Left renal pelvis (tissue), 4 donors: ENCODE measurements around the gene SLC15A4. TPM values are rescaled to one million over a fixed set of nuclear protein-coding genes. Genes with fewer than 3 reads are reported as not detected.

Experiments used
- DNase-seq, 4 donors: peaks; one replicate each; pipeline ENCODE4 v3.0.0-alpha.2; 2013; ENCODE audit warnings: low read depth in 4 of 4, low spot score in 3 of 4
- polyA plus RNA-seq, 4 donors: library from polyadenylated mRNA; unstranded; fragments of 120-200 nt; gene quantifications; one replicate each; pipeline ENCODE4 v1.2.1, GENCODE V29; 2013; ENCODE audit not compliant: insufficient read length in 4 of 4

Gene SLC15A4
- polyA plus RNA-seq, 4 donors, result 25.0 to 31.8 (median 29.7) TPM

DNA sequence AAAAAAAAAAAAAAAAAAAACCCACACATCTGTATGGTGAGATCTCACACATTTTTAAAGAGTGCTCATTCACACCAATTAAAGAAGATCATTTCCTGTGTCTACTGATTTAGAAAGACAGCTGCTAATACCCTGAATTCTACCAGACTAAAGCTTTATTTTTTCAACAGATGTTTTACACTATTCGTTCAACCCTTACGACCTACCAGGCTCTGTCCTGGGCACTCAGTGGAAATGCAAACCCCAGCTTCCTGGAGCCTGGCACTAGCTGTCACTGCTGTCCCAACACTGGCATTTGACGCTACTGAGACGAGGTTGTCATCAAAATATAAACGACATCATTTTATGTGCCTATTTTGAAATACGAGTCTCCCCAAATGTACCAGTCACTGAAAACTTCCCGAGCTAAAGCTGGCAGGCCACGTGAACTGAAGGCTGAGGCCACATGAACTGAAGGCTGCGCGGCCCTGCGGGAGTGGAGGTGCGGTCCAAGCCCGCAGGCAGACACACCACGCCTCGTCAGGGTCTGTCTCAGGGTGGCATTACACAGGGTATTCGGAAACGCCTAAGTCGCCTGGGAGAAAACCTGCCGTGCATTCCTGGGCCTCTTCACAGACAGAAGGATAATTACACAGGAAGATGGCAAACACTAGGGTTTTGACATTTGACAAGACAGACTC, 27.2 kb downstream of the SLC15A4 start:
- DNase-seq, result no peak

- DNase-seq, result no peak
Observed at GRCh38 chr12:128795530-128796361, 28.0 kb downstream of the SLC15A4 start.

DNA sequence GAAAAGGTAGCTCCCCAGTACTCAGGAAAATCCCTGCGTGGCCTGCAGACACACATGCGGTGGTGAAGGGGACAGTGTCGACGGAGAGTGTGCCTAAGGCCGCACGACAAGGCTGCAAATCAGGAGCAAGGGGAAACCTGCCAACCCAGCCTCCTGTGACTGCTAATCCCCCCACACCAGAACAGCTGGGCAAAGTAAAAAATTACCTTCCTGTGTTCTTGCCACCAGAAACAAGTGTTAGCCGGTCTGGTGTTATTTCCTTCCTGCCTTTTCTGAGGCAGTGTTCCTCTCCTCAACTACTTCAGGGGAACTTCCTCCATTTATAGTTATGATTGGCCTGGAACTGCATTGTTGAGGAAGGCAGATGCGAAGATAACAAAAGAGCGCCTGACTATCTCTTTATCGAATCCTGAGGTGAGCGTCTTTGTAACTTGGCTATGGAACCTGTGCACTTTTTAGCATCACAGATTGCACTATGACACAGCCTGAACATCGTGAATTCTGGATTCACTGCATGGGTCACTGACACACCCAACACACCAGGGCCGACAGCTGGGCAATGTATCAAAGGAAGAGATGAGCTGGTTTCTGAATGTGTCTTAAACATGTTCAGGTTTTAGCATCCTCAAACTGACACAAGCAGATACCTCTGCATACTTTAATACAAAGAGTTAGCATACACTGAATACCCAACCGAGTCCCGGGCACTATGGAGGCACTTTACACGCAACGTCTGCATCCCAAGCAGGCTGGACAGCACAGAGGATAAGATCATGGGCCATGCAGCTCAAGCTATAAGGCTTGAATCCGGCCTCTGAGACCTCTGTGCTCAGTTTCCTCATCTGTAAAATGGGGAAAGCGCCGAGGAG, 28.9 kb downstream of the SLC15A4 start:
- no peak for DNase-seq

DNA sequence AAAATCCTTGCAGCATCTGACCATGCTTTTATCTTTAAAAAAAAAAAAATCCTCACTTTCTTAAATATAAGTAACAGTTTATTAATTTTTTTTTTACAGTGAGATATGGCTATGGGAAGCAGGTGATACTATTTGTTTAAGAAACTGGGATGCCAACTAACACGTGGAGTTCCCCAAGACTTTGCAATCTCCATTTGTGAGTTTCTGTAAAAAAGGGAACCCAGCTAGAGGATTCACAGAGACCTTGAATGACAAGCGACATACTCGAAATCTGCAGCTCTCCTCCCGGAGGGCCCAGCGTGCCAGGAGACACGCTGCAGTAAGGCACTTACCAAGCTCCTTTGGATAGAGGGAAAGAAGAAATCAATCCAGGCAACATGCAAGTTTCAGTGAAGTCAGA, 30.1 kb downstream of the SLC15A4 start:
- no peak for DNase-seq

DNA sequence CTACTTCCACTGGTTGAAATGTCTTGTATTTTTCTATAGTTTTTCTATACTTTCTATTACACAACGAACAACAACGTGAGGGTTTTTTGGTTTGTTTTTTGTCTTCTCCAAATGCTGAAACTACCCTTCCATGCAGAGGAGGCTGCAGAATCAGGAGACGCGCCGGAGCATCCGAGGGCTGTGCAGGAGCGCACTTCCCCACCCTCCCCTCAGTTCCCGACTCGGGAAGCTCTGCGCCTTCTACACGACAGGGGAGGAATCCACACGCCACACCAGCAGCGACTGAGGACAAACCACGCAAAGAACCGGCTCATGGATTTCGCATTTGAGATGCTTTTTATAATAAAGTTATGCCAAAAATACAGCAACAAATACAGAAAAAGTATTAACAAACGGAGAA, 30.9 kb downstream of the SLC15A4 start:
- DNase-seq, result no peak

GRCh38 chr12:128792398-128792797, 31.4 kb downstream of the SLC15A4 start:
- DNase-seq, result no peak

- no peak for DNase-seq
Observed at GRCh38 chr12:128791395-128792322, 32.1 kb downstream of the SLC15A4 start.

DNA sequence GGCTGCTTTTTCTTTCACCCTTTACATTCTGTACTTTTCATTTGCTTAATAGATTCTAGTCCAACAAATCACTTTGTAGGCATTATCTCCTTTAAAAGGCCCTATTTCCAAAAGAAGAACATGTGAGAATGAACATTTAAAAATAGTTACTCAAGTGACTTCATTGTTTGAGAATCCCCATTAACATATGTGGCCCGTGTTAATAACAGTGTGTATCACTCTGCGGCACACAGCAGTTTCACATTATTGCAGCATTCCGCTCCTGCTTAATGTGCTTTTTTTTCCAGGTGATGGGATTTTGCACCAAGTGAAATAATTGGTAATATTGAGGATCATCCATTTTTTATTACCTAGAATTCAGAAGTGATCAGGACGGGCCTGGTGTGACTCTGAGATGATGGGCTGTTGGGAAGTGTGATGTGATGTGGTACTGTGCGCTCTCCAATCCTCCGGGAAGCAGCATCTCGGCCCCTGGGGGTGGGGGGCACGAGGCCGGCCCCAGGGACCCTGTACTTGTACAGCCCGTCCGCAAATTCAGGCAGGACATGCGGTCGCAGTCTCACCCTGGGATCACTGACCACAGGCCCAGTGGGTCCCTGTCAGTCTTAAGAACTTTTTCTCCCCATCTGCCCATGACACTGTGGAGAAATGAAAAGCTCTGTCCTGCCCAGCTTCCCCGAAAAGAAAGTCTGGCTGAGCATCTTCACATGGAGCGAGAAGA, 32.9 kb downstream of the SLC15A4 start:
- DNase-seq, result no peak

- DNase-seq, result no peak
Observed at GRCh38 chr12:128790221-128790620, 33.5 kb downstream of the SLC15A4 start.

GRCh38 chr12:128789356-128789929, 34.3 kb downstream of the SLC15A4 start:
- no peak for DNase-seq

DNA sequence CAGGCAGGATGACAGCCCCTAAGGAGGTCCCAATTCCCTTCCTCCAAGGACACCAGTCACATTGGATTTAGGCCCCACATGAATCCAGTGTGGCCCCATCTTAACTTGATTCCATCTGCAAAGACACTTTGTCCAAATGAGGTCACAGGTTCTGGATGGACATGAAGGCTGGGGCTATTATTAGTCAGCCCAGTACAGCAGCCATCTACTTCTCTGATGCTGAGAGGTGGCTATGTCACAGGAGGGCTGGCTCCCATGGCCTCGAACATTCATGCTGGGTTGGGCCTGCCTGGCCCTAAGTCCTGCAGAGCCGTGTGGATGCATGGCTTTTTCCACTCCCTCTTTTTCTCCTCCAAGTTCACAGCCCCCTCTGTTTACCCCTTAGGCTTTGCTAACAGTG, 35.9 kb downstream of the SLC15A4 start:
- DNase-seq, result no peak

DNA sequence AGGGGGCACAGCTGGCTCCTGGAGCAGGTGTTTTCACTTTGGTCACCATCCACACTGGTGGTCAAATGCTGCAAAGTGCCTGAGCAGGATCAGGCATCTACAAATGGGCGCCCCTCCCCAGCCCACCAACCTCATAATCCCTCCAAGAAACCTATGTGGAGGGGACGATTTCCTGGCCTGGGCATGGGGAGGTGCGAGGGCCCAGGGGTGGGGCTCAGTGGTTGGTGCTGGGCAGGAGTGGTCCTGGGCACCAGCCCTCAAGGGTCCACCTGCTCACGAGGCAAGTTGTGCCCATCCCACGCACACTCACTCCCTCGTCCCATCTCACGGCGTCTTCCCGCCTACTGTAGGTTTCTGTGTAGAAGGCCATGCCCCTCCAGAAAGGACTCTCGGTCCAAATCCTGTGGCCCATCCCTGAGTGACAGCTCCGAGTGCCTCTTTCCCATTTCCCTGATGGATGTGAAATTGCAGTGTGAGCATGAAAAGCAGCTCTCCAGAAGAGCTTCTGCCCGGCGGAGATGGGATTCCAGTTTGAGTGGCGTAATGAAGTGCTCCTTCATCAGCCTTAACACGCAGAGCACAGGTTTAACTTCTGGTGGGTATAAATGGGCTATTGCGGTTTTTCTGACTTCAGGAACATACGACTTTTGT, 36.9 kb downstream of the SLC15A4 start:
- no peak for DNase-seq

- DNase-seq, result no peak
Observed at GRCh38 chr12:128784030-128784760, 39.6 kb downstream of the SLC15A4 start.

DNA sequence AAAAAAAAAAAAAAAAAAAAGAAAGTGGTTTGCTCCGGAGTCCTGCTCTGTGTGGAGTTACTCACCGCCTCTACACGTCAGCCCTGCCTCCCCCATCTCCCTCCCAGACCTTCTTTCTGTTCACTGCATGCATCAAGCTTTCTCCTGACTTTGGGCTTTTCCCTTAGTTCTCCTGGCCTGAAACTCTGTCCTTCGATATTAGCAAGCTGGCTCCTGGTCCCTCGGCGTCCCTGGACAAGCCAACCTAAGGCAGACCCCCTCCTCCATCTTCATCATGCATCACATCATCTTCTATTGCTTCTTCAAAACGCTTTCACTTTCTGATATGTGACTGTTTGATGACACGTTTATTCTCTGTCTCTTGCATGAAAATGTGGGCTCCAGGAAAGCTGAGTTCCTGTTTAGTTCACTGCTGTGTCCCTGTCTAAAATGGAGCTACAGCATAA, 40.6 kb downstream of the SLC15A4 start:
- no peak for DNase-seq

GRCh38 chr12:128779901-128780300, 43.9 kb downstream of the SLC15A4 start:
- no peak for DNase-seq

GRCh38 chr12:128772249-128772648, 51.5 kb downstream of the SLC15A4 start:
- no peak for DNase-seq

GRCh38 chr12:128771681-128772080, 52.1 kb downstream of the SLC15A4 start:
- no peak for DNase-seq

DNA sequence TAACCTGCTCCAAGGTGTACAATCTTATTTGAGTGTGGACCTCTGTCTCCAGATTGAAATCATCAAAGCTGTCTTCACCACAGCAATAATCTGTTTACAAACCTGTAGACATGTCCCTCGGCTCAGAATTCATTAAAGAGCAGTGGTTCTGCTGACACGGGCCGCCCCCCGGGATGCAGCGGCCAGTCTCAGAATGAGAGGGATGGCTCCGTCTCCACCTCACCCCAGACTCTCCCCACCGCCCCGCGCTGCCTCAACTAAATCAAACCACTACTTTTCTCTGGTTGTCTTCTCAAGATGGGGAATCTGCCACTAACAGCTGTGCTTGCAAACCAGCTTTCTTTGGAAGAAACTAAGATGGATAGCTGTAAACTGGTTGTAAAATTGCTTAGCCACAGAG, 56.2 kb downstream of the SLC15A4 start:
- DNase-seq, result no peak
